Measurements from ENCODE around the gene TMEM161B.
"Not testable (repeated sequence)": the region's sequence is repeated elsewhere in the genome, so short reads cannot be mapped to it uniquely, and the experiment has no call there.

Gene TMEM161B

GRCh38 chr5:88183255-88183654, 85.4 kb downstream of the TMEM161B start:
- DNase-seq (ENCODE audit: low read depth in 2 of 2): no peak

GRCh38 chr5:88177486-88177885, 91.2 kb downstream of the TMEM161B start:
- not testable (repeated sequence) for DNase-seq (ENCODE audit: low read depth in 2 of 2)

GRCh38 chr5:88172847-88173758, 95.5 kb downstream of the TMEM161B start:
- no peak for DNase-seq (ENCODE audit: low read depth in 2 of 2)

GRCh38 chr5:88159591-88159990, 109.1 kb downstream of the TMEM161B start:
- no peak for DNase-seq (ENCODE audit: low read depth in 2 of 2)

GRCh38 chr5:88158056-88158455, 110.6 kb downstream of the TMEM161B start:
- DNase-seq (ENCODE audit: low read depth in 2 of 2): no peak

- DNase-seq (ENCODE audit: low read depth in 2 of 2): no peak
Measured at GRCh38 chr5:88154891-88155290, 113.8 kb downstream of the TMEM161B start.

GRCh38 chr5:88150747-88151146, 117.9 kb downstream of the TMEM161B start:
- no peak for DNase-seq (ENCODE audit: low read depth in 2 of 2)

GRCh38 chr5:88145611-88146467, 122.8 kb downstream of the TMEM161B start:
- DNase-seq (ENCODE audit: low read depth in 2 of 2): no peak

GRCh38 chr5:88145221-88145610, 123.4 kb downstream of the TMEM161B start:
- DNase-seq (ENCODE audit: low read depth in 2 of 2): no peak
